HG03039 (cell line): ENCODE data around the gene ASB2.

ENCODE experiments used
- ATAC-seq: cut with Tn5 transposase; IDR thresholded peaks from one replicate; pipeline ENCODE4 v1.9.1; 2021; ENCODE audit warnings: mild to moderate bottlenecking, moderate library complexity; ENCODE audit not compliant: unreplicated experiment

ASB2 gene

GRCh38 chr14:93980456-93981201 is 4.3 kb upstream of the ASB2 start:
- ATAC-seq = no peak

GRCh38 chr14:93978735-93979134 is 2.4 kb upstream of the ASB2 start:
- no peak for ATAC-seq

GRCh38 chr14:93977790-93978581 is 1.6 kb upstream of the ASB2 start:
- no peak for ATAC-seq

- ATAC-seq = no peak
These were observed 801 bp upstream of the ASB2 start for GRCh38 chr14:93977171-93977570.

GRCh38 chr14:93975791-93976476 is 436 bp downstream of the ASB2 start:
- peak; percentile 63 for ATAC-seq

- ATAC-seq = no peak
These were observed 1.5 kb downstream of the ASB2 start for GRCh38 chr14:93974833-93975232.

GRCh38 chr14:93974299-93974698 is 2.1 kb downstream of the ASB2 start:
- ATAC-seq = no peak

GRCh38 chr14:93973607-93974006 is 2.8 kb downstream of the ASB2 start:
- no peak for ATAC-seq

GRCh38 chr14:93972618-93973205 is 3.7 kb downstream of the ASB2 start:
- no peak for ATAC-seq

GRCh38 chr14:93971635-93972027 is 4.7 kb downstream of the ASB2 start:
- no peak for ATAC-seq

- no peak for ATAC-seq
These were observed 5.3 kb downstream of the ASB2 start for GRCh38 chr14:93970965-93971634.

GRCh38 chr14:93970585-93970964 is 5.8 kb downstream of the ASB2 start:
- ATAC-seq = no peak

- no peak for ATAC-seq
These were observed 7.1 kb downstream of the ASB2 start for GRCh38 chr14:93969082-93969828.

GRCh38 chr14:93967637-93968250 is 8.6 kb downstream of the ASB2 start:
- peak; percentile 27 for ATAC-seq

GRCh38 chr14:93965946-93966474 is 10.4 kb downstream of the ASB2 start:
- ATAC-seq = no peak

- no peak for ATAC-seq
These were observed 11.0 kb downstream of the ASB2 start for GRCh38 chr14:93965287-93965821.

- no peak for ATAC-seq
These were observed 11.5 kb downstream of the ASB2 start for GRCh38 chr14:93964820-93965286.

GRCh38 chr14:93964281-93964680 is 12.1 kb downstream of the ASB2 start:
- no peak for ATAC-seq

GRCh38 chr14:93963692-93964091 is 12.7 kb downstream of the ASB2 start:
- no peak for ATAC-seq
